Measurements from ENCODE around the gene MBD3. TPM values are rescaled to one million over a fixed set of nuclear protein-coding genes. Genes with fewer than 3 reads are reported as not detected.

MBD3 gene
- total and polyA plus RNA-seq, 2 of the 4 experiments (the other 2 are of a cell fraction), result 42.5 to 66.3 TPM

DNA sequence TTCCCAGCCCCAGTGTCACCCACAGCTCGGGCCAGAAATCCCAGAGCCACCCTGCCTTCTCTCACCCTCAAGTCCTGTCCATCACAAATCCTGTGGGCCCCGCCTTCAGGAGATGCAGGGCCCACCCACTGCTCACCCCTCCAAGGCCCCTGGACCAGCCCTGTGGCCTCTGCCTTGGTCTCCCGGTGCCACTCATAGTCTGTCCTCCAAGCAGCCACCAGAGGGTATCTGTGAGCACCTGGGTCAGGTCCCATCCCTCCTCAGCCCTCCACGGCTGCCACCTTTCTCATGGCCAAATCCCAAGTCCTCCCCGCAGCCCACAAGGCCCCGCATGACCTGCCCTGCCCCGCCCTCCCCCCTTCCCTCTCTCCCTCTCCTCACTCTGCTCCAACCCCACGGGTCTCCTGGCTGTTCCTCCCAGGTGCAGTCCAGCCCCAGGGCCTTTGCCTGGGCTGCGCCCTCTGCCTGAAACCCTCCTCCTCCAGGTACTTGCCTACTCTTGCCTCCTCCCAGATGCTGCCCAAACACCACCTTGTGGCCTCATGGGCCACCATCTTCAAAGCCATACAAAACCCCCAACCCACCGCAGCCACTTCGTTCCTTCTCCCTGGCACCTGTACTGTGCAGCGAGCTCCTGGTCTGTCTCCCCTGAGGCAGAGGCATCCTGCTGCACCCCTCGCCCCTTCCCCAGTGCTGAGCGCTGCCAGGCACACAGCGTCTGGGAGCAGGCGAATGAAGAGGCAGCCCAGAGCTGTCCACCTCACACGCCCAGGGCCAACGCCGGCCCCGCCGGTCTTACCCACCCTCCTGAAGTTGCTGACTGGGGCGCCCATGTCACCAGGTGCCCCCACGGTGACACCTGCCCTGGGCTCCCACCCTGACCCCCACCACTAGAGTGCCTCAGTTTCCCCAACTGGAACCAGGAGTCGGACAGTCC lies 25.8 kb upstream of the MBD3 start:
- TF ChIP-seq RAD21 (IDR thresholded peaks at IDR 0.05; ENCODE audit: low read length) (0 out of 2 replicates have a peak, but pooled peaks have one; percentile 20), POLR2A (IDR thresholded peaks at IDR 0.05; ENCODE audit: low read depth, low read length) (no peak), MAFK (IDR thresholded peaks at IDR 0.05; ENCODE audit: low read depth, low read length) (no peak), RFX5 (IDR thresholded peaks at IDR 0.05; ENCODE audit: low read depth, low read length) (no peak), SMC3 (IDR thresholded peaks at IDR 0.05; ENCODE audit: low read depth, low read length) (peak; percentile 29; the same call in 1 of the 2 replicates)
- TF ChIP-seq, protein P1, sequence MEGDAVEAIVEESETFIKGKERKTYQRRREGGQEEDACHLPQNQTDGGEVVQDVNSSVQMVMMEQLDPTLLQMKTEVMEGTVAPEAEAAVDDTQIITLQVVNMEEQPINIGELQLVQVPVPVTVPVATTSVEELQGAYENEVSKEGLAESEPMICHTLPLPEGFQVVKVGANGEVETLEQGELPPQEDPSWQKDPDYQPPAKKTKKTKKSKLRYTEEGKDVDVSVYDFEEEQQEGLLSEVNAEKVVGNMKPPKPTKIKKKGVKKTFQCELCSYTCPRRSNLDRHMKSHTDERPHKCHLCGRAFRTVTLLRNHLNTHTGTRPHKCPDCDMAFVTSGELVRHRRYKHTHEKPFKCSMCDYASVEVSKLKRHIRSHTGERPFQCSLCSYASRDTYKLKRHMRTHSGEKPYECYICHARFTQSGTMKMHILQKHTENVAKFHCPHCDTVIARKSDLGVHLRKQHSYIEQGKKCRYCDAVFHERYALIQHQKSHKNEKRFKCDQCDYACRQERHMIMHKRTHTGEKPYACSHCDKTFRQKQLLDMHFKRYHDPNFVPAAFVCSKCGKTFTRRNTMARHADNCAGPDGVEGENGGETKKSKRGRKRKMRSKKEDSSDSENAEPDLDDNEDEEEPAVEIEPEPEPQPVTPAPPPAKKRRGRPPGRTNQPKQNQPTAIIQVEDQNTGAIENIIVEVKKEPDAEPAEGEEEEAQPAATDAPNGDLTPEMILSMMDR (conservative IDR thresholded peaks at IDR 0.05; ENCODE audit: low read depth, low read length), result peak; percentile 26; the same call in 1 of the 2 replicates
- H3K23ac ChIP-seq (ENCODE audit: low read depth, low read length), result no peak overlapping the region
- ATAC-seq (ENCODE audit: low read depth), result peak; percentile 46; the same call in 1 of the 2 replicates
- dilution Hi-C loops (cut with HindIII; ENCODE audit: low sequenced_read_pairs, unreplicated experiment), result no loop called here
- H3K79me1 ChIP-seq (ENCODE audit: low read depth in 1 of 2, low read length in 2 of 2), result peaks cover 9 to 22% of the 10 kb centered on the region in 2 experiments; a peak in 3 of 4 replicates
- H3K27me3 ChIP-seq (ENCODE audit: control insufficient read depth, insufficient read depth, low read length), result no peaks in the 10 kb centered on the region
- H4K8ac ChIP-seq (ENCODE audit: low read depth in 2 of 2, low read length in 2 of 2), result no peak overlapping the region
- no peak overlapping the region for H3K9ac ChIP-seq (ENCODE audit: low read depth, low read length)
- no peaks in the 10 kb centered on the region for H3K9me1 ChIP-seq (ENCODE audit: insufficient read depth, low read length)
- no peak overlapping the region for H2BK20ac ChIP-seq (ENCODE audit: low read depth, low read length)
- no peak overlapping the region for H4K5ac ChIP-seq (ENCODE audit: low read depth, low read length)
- H2AFZ ChIP-seq (replicated peaks; ENCODE audit: low read length, poor library complexity), result no peak overlapping the region
- H2BK5ac ChIP-seq (ENCODE audit: low read depth, low read length, poor library complexity, severe bottlenecking), result no peak overlapping the region
- in situ Hi-C loops (cut with MboI; ENCODE audit: low sequenced_read_pairs), result no loop called here
- ChIA-PET POLR2A (ENCODE audit: unreplicated experiment) (no interaction called here), CTCF (no interaction called here)
- intact Hi-C loops (cut with micrococcal nuclease), result no loop called here
- H3K36me3 ChIP-seq (ENCODE audit: control insufficient read depth, insufficient read depth, low read length), result peaks cover 68% of the 10 kb centered on the region
- no peaks in the 10 kb centered on the region for H3K4me1 ChIP-seq (ENCODE audit: control insufficient read depth, insufficient read depth, low read length)
- no peak for DNase-seq
- H2AK5ac ChIP-seq (ENCODE audit: low read depth, low read length), result no peak overlapping the region
- H3K4me3 ChIP-seq (ENCODE audit: insufficient read depth, low read depth, low read length), result no peak overlapping the region
- peaks cover 12% of the 10 kb centered on the region for H4K20me1 ChIP-seq (ENCODE audit: insufficient read depth, low read length)
- no peak overlapping the region for H3K27ac ChIP-seq (ENCODE audit: insufficient read depth, low read length)
- peak overlapping the region; percentile 55 for H2AK9ac ChIP-seq (replicated peaks; ENCODE audit: low read depth, low read length, poor library complexity)
- H3K18ac ChIP-seq (ENCODE audit: low read depth, low read length), result no peak overlapping the region
- BruUV-seq (replicated peaks), result no TSS peak
- H3K9me3 ChIP-seq (ENCODE audit: control insufficient read depth, insufficient read depth, low read length), result no peaks in the 10 kb centered on the region
- no peak overlapping the region for H2BK120ac ChIP-seq (ENCODE audit: low read depth, low read length)
- H3K14ac ChIP-seq (replicated peaks; ENCODE audit: low read depth, low read length), result no peak overlapping the region
- no peak overlapping the region for H3K4me2 ChIP-seq (ENCODE audit: low read depth, low read length)
- no peak overlapping the region for H4K91ac ChIP-seq (ENCODE audit: insufficient read depth, low read depth, low read length)
- no peak overlapping the region for H3K4ac ChIP-seq (ENCODE audit: low read depth, low read length)
- no peak overlapping the region for H2BK15ac ChIP-seq (ENCODE audit: low read depth, low read length)
- no peak overlapping the region for H3K56ac ChIP-seq (ENCODE audit: extremely low read depth, insufficient read depth, low read length)
- WGBS, 2 experiments (ENCODE audit: extremely low coverage in 2 of 2, insufficient read length in 1 of 2), result 90% methylated on average over 8 of the region's 24 CpGs; no CpG with 5 or more reads in 1 of the 2 experiments
